ENCODE results near the gene CHCT1.

CHCT1 gene

GRCh38 chr17:60395508-60396065 is 26.7 kb upstream of the CHCT1 start:
- Histone ChIP-seq H3K79me2 (ENCODE audit: low read length) (peaks cover 15% of the 10 kb centered on the region), H3K9me3 (ENCODE audit: insufficient read depth, low read length) (no peaks in the 10 kb centered on the region), H4K20me1 (ENCODE audit: insufficient read depth, low read length) (peaks cover 2% of the 10 kb centered on the region; the same call in 1 of the 2 replicates), H3K36me3 (replicated peaks; ENCODE audit: low read depth, low read length) (no peaks in the 10 kb centered on the region), H3K4me1 (ENCODE audit: low read length) (peaks cover 26% of the 10 kb centered on the region), H2AFZ (ENCODE audit: low read depth, low read length) (no peak overlapping the region), H3K4me2 (ENCODE audit: low read length) (no peak overlapping the region), H3K9ac (ENCODE audit: low read length) (no peak overlapping the region), H3K27me3 (ENCODE audit: low read depth, low read length) (peaks cover 9% of the 10 kb centered on the region; the same call in 1 of the 2 replicates), H3K4me3 (ENCODE audit: low read length) (no peak overlapping the region), H3K27ac (ENCODE audit: low read length) (no peak overlapping the region)
- TF ChIP-seq EZH2phosphoT487 (IDR thresholded peaks at IDR 0.05; ENCODE audit: low read depth) (no peak), CTCF (IDR thresholded peaks at IDR 0.05; ENCODE audit: low read depth, low read length) (no peak)

- peaks cover 5% of the 10 kb centered on the region; the same call in 1 of the 2 replicates for H3K27me3 ChIP-seq (ENCODE audit: low read depth, low read length)
- no peaks in the 10 kb centered on the region for H3K9me3 ChIP-seq (ENCODE audit: insufficient read depth, low read length)
- no peaks in the 10 kb centered on the region for H4K20me1 ChIP-seq (ENCODE audit: insufficient read depth, low read length)
- H3K4me2 ChIP-seq (ENCODE audit: low read length), result no peak overlapping the region
- H3K4me1 ChIP-seq (ENCODE audit: low read length), result peaks cover 21% of the 10 kb centered on the region
- H2AFZ ChIP-seq (ENCODE audit: low read depth, low read length), result no peak overlapping the region
- H3K79me2 ChIP-seq (ENCODE audit: low read length), result peaks cover 7% of the 10 kb centered on the region
- no peaks in the 10 kb centered on the region for H3K36me3 ChIP-seq (replicated peaks; ENCODE audit: low read depth, low read length)
- H3K4me3 ChIP-seq (ENCODE audit: low read length), result no peak overlapping the region
- no peak for TF ChIP-seq EZH2phosphoT487 (IDR thresholded peaks at IDR 0.05; ENCODE audit: low read depth)
- no peak for TF ChIP-seq CTCF (IDR thresholded peaks at IDR 0.05; ENCODE audit: low read depth, low read length)
- H3K27ac ChIP-seq (ENCODE audit: low read length), result no peak overlapping the region
- no peak overlapping the region for H3K9ac ChIP-seq (ENCODE audit: low read length)
These were observed 25.9 kb upstream of the CHCT1 start for GRCh38 chr17:60396412-60396811.

- Histone ChIP-seq H3K36me3 (replicated peaks; ENCODE audit: low read depth, low read length) (no peaks in the 10 kb centered on the region), H4K20me1 (ENCODE audit: insufficient read depth, low read length) (no peaks in the 10 kb centered on the region), H3K27ac (ENCODE audit: low read length) (peak overlapping the region; percentile 46), H3K4me3 (ENCODE audit: low read length) (no peak overlapping the region), H3K79me2 (ENCODE audit: low read length) (no peaks in the 10 kb centered on the region), H3K27me3 (ENCODE audit: low read depth, low read length) (no peaks in the 10 kb centered on the region), H3K9ac (ENCODE audit: low read length) (peak overlapping the region; percentile 25; the same call in 1 of the 2 replicates), H3K9me3 (ENCODE audit: insufficient read depth, low read length) (no peaks in the 10 kb centered on the region), H3K4me1 (ENCODE audit: low read length) (peaks cover 16% of the 10 kb centered on the region), H3K4me2 (ENCODE audit: low read length) (peak overlapping the region; percentile 46), H2AFZ (ENCODE audit: low read depth, low read length) (no peak overlapping the region)
- no peak for TF ChIP-seq CTCF (IDR thresholded peaks at IDR 0.05; ENCODE audit: low read depth, low read length)
- TF ChIP-seq EZH2phosphoT487 (IDR thresholded peaks at IDR 0.05; ENCODE audit: low read depth), result no peak
These were observed 23.9 kb upstream of the CHCT1 start for GRCh38 chr17:60398227-60398959.

GRCh38 chr17:60401819-60402218 is 20.5 kb upstream of the CHCT1 start:
- H3K9ac ChIP-seq (ENCODE audit: low read length), result no peak overlapping the region

More at GRCh38 chr17:60401819-60402218, 20.5 kb upstream of the CHCT1 start:
- H3K4me2 ChIP-seq (ENCODE audit: low read length), result no peak overlapping the region
- H3K79me2 ChIP-seq (ENCODE audit: low read length), result no peaks in the 10 kb centered on the region
- no peaks in the 10 kb centered on the region for H3K27me3 ChIP-seq (ENCODE audit: low read depth, low read length)
- peaks cover 15% of the 10 kb centered on the region for H3K4me1 ChIP-seq (ENCODE audit: low read length)
- no peaks in the 10 kb centered on the region for H3K9me3 ChIP-seq (ENCODE audit: insufficient read depth, low read length)
- H4K20me1 ChIP-seq (ENCODE audit: insufficient read depth, low read length), result no peaks in the 10 kb centered on the region
- no peak overlapping the region for H3K4me3 ChIP-seq (ENCODE audit: low read length)
- H3K36me3 ChIP-seq (replicated peaks; ENCODE audit: low read depth, low read length), result no peaks in the 10 kb centered on the region
- no peak overlapping the region for H3K27ac ChIP-seq (ENCODE audit: low read length)
- H2AFZ ChIP-seq (ENCODE audit: low read depth, low read length), result no peak overlapping the region
- TF ChIP-seq EZH2phosphoT487 (IDR thresholded peaks at IDR 0.05; ENCODE audit: low read depth), result no peak
- no peak for TF ChIP-seq CTCF (IDR thresholded peaks at IDR 0.05; ENCODE audit: low read depth, low read length)
